Measurements from ENCODE around the gene TMEM175.

DNA sequence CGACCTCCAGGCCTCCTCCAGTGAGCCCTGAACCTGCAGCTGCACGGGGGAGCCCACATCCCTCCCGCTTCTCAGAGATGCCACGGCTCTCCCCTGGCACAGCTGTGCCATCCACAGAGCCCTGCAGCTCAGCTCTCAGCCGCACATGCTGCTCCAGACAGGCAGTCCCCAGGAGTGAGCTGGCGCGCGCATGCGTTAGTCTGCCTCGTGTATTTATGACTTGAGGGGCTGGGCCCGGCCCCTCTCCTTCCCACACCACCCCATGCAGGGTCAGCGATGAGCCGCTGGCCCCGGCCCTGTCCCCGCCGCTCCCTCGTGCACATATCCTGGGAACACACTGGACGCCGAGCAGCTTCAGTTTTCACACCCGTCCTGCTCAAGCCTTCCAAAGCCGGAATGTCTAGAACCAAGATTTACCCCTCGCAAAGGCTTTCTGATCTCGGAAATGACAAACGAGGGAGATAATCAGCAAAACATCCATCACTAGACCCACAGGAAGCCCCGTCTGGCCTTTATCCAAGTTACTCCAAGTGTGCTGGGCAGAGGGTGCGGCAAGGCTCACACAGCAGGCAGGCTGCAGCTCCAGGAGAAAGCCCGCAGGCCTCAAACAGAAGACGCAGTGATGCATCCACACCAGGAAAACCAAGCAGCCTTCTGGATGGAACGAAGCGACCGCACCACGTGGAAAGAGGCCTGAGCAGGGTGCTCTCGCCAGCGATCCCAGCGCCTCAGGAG is 24.4 kb upstream of the TMEM175 start:
- TF ChIP-seq, protein P1, sequence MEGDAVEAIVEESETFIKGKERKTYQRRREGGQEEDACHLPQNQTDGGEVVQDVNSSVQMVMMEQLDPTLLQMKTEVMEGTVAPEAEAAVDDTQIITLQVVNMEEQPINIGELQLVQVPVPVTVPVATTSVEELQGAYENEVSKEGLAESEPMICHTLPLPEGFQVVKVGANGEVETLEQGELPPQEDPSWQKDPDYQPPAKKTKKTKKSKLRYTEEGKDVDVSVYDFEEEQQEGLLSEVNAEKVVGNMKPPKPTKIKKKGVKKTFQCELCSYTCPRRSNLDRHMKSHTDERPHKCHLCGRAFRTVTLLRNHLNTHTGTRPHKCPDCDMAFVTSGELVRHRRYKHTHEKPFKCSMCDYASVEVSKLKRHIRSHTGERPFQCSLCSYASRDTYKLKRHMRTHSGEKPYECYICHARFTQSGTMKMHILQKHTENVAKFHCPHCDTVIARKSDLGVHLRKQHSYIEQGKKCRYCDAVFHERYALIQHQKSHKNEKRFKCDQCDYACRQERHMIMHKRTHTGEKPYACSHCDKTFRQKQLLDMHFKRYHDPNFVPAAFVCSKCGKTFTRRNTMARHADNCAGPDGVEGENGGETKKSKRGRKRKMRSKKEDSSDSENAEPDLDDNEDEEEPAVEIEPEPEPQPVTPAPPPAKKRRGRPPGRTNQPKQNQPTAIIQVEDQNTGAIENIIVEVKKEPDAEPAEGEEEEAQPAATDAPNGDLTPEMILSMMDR (IDR thresholded peaks at IDR 0.05): no peak
- no peak for TF ChIP-seq POLR2A (IDR thresholded peaks at IDR 0.05)

All from prostate gland (tissue), 2 donors.